HFFc6 (cell line): ENCODE measurements around the gene ATE1. TPM values are rescaled to one million over a fixed set of nuclear protein-coding genes. Genes with fewer than 3 reads are reported as not detected.

ENCODE experiments used
- DNase-seq: peaks from one replicate; pipeline ENCODE4 v3.0.0-alpha.2; 2018
- H3K27ac Mint-ChIP-seq: 2 replicates; pipeline ENCODE4 v1.8.0; 2020; ENCODE audit warnings: mild to moderate bottlenecking, mixed read lengths
- H3K27me3 Mint-ChIP-seq: 2 replicates; pipeline ENCODE4 v1.8.0; 2021; ENCODE audit warnings: mild to moderate bottlenecking, moderate library complexity, mixed read lengths; ENCODE audit not compliant: insufficient read depth
- H3K36me3 Mint-ChIP-seq: 2 replicates; pipeline ENCODE4 v1.8.0; 2021; ENCODE audit warnings: low read depth, mixed read lengths
- H3K4me1 Mint-ChIP-seq: 2 replicates; pipeline ENCODE4 v1.8.0; 2020; ENCODE audit warnings: low read depth, mixed read lengths
- H3K4me3 Mint-ChIP-seq: 2 replicates; pipeline ENCODE4 v1.8.0; 2020; ENCODE audit warnings: mild to moderate bottlenecking, moderate library complexity, mixed read lengths
- H3K9me3 Mint-ChIP-seq: 2 replicates; pipeline ENCODE4 v1.8.0; 2020; ENCODE audit warnings: mild to moderate bottlenecking, mixed read lengths
- total RNA-seq, 6 experiments: library from RNA; stranded (reverse); fragmentation: NEBNext Ultra II Directional; extraction: Animal tissue kit (Norgen Biotek cat#: 25700); gene quantifications; 2 replicates in 1 of 6; 3 replicates in 5 of 6; pipeline ENCODE4 v1.2.3, GENCODE V29; 2021
- TF ChIP-seq, protein P1 (sequence below): fragments of 200-600 bp; sonication (generic); IDR thresholded peaks from 2 replicates; pipeline ENCODE4 v1.5.0; 2021; ENCODE audit warnings: antibody characterized with exemption, mild to moderate bottlenecking

Gene ATE1
- total RNA-seq, 6 experiments from 2014 or later = 19.4 to 25.2 (median 21.0) TPM

DNA sequence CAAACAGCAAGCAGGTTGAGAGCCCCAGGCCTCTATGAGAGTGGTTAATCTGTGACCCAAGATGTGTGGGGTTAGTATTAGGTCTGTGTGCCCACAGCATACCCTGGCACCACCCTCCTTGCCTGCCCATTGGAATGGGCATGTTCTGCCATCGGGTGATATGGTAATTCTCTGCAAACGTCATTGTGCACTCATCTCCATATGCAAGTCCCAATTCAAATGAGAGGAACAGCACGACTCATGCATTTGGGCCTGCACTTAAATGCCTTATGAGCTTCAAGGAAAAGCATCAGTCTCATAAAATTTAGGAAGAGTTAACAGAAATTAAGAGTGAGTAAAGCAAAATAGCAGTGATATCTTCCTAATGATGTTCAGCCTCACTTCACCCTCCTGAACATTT, 195.7 kb downstream of the ATE1 start:
- Mint-ChIP-seq H3K9me3 (no peaks in the 10 kb centered on the region), H3K36me3 (no peaks in the 10 kb centered on the region), H3K4me3 (no peak overlapping the region), H3K27me3 (peaks cover 7% of the 10 kb centered on the region), H3K27ac (no peak overlapping the region), H3K4me1 (no peaks in the 10 kb centered on the region)
- TF ChIP-seq, protein P1, sequence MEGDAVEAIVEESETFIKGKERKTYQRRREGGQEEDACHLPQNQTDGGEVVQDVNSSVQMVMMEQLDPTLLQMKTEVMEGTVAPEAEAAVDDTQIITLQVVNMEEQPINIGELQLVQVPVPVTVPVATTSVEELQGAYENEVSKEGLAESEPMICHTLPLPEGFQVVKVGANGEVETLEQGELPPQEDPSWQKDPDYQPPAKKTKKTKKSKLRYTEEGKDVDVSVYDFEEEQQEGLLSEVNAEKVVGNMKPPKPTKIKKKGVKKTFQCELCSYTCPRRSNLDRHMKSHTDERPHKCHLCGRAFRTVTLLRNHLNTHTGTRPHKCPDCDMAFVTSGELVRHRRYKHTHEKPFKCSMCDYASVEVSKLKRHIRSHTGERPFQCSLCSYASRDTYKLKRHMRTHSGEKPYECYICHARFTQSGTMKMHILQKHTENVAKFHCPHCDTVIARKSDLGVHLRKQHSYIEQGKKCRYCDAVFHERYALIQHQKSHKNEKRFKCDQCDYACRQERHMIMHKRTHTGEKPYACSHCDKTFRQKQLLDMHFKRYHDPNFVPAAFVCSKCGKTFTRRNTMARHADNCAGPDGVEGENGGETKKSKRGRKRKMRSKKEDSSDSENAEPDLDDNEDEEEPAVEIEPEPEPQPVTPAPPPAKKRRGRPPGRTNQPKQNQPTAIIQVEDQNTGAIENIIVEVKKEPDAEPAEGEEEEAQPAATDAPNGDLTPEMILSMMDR = no peak
- DNase-seq = no peak

DNA sequence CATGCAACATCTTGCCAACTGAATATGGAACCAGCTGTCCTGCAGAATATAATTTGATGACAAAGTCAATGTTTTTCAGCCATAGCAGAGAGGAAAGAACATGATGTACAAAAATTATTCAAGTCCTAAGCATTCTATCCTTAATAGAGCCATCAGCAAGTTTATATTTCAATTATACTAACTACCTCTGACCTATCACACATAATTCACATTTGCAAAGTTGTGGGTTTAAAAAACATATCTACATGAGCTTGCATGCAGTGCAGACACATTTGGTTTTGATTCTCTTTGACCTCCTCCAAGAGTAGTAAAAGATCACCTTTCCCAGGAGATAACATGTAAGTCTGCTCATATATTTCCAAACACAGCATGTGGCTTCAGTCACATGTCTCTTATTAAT, 203.5 kb downstream of the ATE1 start:
- Mint-ChIP-seq H3K9me3 (peaks cover 4% of the 10 kb centered on the region; the same call in 1 of the 2 replicates), H3K4me1 (peaks cover 7% of the 10 kb centered on the region), H3K27ac (no peak overlapping the region), H3K4me3 (no peak overlapping the region), H3K27me3 (peaks cover 10% of the 10 kb centered on the region), H3K36me3 (no peaks in the 10 kb centered on the region)
- TF ChIP-seq, protein P1 = no peak
- DNase-seq = no peak

DNA sequence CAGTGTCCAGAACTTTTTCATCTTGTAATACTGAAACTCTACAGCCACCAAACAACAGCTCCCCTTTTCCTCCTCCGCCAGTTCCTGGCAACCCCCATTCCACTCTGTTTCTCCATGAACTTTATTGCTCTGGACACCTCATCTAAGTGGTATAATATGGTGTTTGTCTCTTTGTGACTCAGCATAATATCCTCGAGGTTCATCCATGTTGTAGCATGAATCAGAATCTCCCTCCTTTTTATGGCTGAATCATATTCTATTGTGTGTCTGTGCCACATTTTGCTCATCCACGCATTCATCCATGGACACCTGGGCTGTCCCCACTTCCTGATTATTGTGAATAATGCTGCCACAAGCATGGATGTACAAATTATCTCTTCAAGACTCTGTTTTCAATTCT, 205.2 kb downstream of the ATE1 start:
- no peak overlapping the region; the same call in 1 of the 2 replicates for H3K27ac Mint-ChIP-seq
- peaks cover 9% of the 10 kb centered on the region for H3K27me3 Mint-ChIP-seq
- H3K4me3 Mint-ChIP-seq = no peak overlapping the region
- H3K36me3 Mint-ChIP-seq = no peaks in the 10 kb centered on the region
- peaks cover 7% of the 10 kb centered on the region for H3K4me1 Mint-ChIP-seq
- TF ChIP-seq, protein P1 = no peak
- DNase-seq = peak; percentile 41
- H3K9me3 Mint-ChIP-seq = peaks cover 4% of the 10 kb centered on the region; the same call in 1 of the 2 replicates

DNA sequence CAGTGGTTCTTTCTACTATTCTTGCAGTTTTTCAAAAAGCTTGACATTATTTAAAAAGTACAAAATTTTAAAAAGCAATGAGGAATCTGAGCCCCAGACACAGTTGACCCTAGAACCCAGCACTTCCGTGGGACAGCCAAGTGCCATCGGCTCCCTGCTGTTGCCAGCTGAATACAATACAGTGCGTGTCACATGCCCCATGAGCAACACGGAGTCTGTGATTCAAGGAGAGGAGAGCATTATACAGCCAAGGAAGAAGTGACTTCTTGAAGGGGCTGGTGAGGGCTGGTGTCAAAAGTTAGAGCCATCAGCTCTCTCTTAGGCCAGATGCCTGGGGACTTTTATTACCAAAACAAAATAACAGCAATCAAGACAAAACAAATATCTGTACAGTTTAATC, 206.6 kb downstream of the ATE1 start:
- no peaks in the 10 kb centered on the region for H3K36me3 Mint-ChIP-seq
- no peak for DNase-seq
- H3K27ac Mint-ChIP-seq = no peak overlapping the region
- TF ChIP-seq, protein P1 = no peak
- peaks cover 9% of the 10 kb centered on the region for H3K27me3 Mint-ChIP-seq
- H3K4me3 Mint-ChIP-seq = no peak overlapping the region
- H3K4me1 Mint-ChIP-seq = peaks cover 7% of the 10 kb centered on the region
- peaks cover 4% of the 10 kb centered on the region; the same call in 1 of the 2 replicates for H3K9me3 Mint-ChIP-seq

DNA sequence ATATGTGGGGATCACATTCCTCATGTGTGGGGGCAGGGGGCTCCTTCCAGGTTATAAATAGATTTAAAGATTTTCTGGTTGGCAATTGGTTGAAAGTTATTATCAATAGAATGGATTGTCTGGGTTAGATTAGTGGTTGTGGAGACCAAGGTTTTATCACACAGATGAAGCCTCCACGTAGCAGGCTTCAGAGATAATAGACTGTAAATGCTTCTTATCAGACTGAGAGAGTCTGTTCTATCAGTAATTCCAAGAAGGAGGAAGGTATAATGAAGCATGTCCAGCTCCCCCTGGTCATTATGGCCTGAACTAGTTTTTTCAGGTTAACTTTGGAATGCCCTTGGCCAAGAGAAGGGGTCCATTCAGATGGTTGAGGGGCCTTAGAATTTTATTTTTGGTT, 211.9 kb downstream of the ATE1 start:
- TF ChIP-seq, protein P1 = no peak
- Mint-ChIP-seq H3K4me1 (no peaks in the 10 kb centered on the region; the same call in 1 of the 2 replicates), H3K4me3 (no peak overlapping the region)

DNA sequence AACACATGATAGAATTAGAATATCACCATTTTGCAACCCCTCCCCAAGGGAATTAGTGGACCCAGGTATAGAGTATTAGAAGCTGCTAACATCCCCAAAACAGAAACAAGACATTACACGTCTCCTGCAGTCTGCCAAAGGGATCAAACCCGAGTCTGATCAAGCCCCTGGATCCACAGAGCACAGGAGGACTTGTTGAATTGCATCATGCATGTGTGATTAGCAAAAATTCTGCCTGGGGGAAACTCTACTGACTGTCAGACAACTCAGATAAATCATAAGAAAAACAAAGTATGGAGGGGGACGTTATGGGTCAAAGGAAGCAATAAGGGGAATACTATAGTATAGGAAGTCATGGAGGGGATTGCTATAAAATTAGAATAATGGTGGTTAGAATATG, 212.8 kb downstream of the ATE1 start:
- Mint-ChIP-seq H3K36me3 (no peaks in the 10 kb centered on the region), H3K4me1 (peaks cover 4% of the 10 kb centered on the region; the same call in 1 of the 2 replicates), H3K4me3 (no peak overlapping the region), H3K27ac (no peak overlapping the region), H3K9me3 (peaks cover 2% of the 10 kb centered on the region; the same call in 1 of the 2 replicates), H3K27me3 (peaks cover 14% of the 10 kb centered on the region)
- TF ChIP-seq, protein P1 = no peak
- no peak for DNase-seq

More for the DNA sequence above, 211.9 kb downstream of the ATE1 start:
- Mint-ChIP-seq H3K9me3 (peaks cover 4% of the 10 kb centered on the region; the same call in 1 of the 2 replicates), H3K27ac (no peak overlapping the region), H3K27me3 (peaks cover 15% of the 10 kb centered on the region), H3K36me3 (no peaks in the 10 kb centered on the region)
- DNase-seq = no peak
